CD4-positive, alpha-beta T cell treated with Interleukin-4 for 1 hour (primary cell): ENCODE measurements around the gene EPG5.
"Not testable (repeated sequence)": the region's sequence is repeated elsewhere in the genome, so short reads cannot be mapped to it uniquely, and the experiment has no call there.

ENCODE experiments used
- DNase-seq, 2 donors: peaks; one replicate each; pipeline ENCODE4 v3.0.0-alpha.2; 2020 to 2022

Gene EPG5

GRCh38 chr18:45864081-45864480 is 103.0 kb downstream of the EPG5 start:
- no peak for DNase-seq

GRCh38 chr18:45863469-45863868 is 103.7 kb downstream of the EPG5 start:
- no peak for DNase-seq

- DNase-seq = no peak
These were observed 105.2 kb downstream of the EPG5 start for GRCh38 chr18:45861926-45862325.

GRCh38 chr18:45860971-45861370 is 106.2 kb downstream of the EPG5 start:
- no peak for DNase-seq

- DNase-seq = no peak
These were observed 106.6 kb downstream of the EPG5 start for GRCh38 chr18:45860492-45860891.

GRCh38 chr18:45859334-45859733 is 107.8 kb downstream of the EPG5 start:
- no peak for DNase-seq

- no peak for DNase-seq
These were observed 110.6 kb downstream of the EPG5 start for GRCh38 chr18:45856531-45856930.

- no peak for DNase-seq
These were observed 113.0 kb downstream of the EPG5 start for GRCh38 chr18:45854036-45854586.

- no peak for DNase-seq
These were observed 114.5 kb downstream of the EPG5 start for GRCh38 chr18:45852631-45853030.

GRCh38 chr18:45851161-45851925 is 115.8 kb downstream of the EPG5 start:
- DNase-seq = no peak

GRCh38 chr18:45850021-45850420 is 117.1 kb downstream of the EPG5 start:
- DNase-seq = no peak

GRCh38 chr18:45849529-45849928 is 117.6 kb downstream of the EPG5 start:
- no peak for DNase-seq

GRCh38 chr18:45848643-45849042 is 118.5 kb downstream of the EPG5 start:
- DNase-seq = not testable (repeated sequence)

- no peak for DNase-seq
These were observed 120.0 kb downstream of the EPG5 start for GRCh38 chr18:45847119-45847518.

- DNase-seq = no peak
These were observed 121.7 kb downstream of the EPG5 start for GRCh38 chr18:45845410-45845809.

GRCh38 chr18:45844938-45845337 is 122.2 kb downstream of the EPG5 start:
- DNase-seq = no peak

- no peak for DNase-seq
These were observed 124.1 kb downstream of the EPG5 start for GRCh38 chr18:45843019-45843418.

GRCh38 chr18:45841765-45842442 is 125.2 kb downstream of the EPG5 start:
- DNase-seq = no peak

GRCh38 chr18:45841060-45841764 is 125.9 kb downstream of the EPG5 start:
- no peak for DNase-seq

GRCh38 chr18:45839414-45840395 is 127.4 kb downstream of the EPG5 start:
- peak; percentile 27 to 41 for DNase-seq

- no peak for DNase-seq
These were observed 128.6 kb downstream of the EPG5 start for GRCh38 chr18:45838302-45839070.
